Endothelial cell of umbilical vein (primary cell): ENCODE measurements around the gene ZW10. TPM values are rescaled to one million over a fixed set of nuclear protein-coding genes. Genes with fewer than 3 reads are reported as not detected.

Experiments
- BruUV-seq: library from RNA; stranded (reverse); fragments of 400-500 nt; replicated peaks from 2 replicates; lab custom pipeline; 2021; lab: Mats Ljungman, UMichigan
- CTCF ChIA-PET: fragments of 300-600, 350-600 bp; sonication (Branson Sonifier 250); formaldehyde crosslinking; loops from one replicate; lab custom pipeline; 2021; ENCODE audit warnings: antibody characterized with exemption, inconsistent platforms; lab: Charles Lee
- POLR2A ChIA-PET: fragments of 300-600, 350-600 bp; sonication (Branson Sonifier 250); formaldehyde crosslinking; loops from one replicate; lab custom pipeline; 2021; ENCODE audit warnings: antibody characterized with exemption, inconsistent platforms; lab: Charles Lee
- DNase-seq: peaks from one replicate; pipeline ENCODE4 v3.0.0-alpha.2; 2011; ENCODE audit warnings: low read depth, low spot score
- FAIRE-seq: peaks from 2 replicates; lab custom pipeline; 2011; peaks lifted over from hg19 to GRCh38; lab: Jason Lieb, UNC
- H2AFZ ChIP-seq: 2 replicates; pipeline ENCODE4 v1.6.0; 2012; ENCODE audit warnings: low read depth, low read length, control low read depth, inconsistent platforms
- H3K27ac ChIP-seq: 2 replicates; pipeline ENCODE4 v1.5.1; 2011; ENCODE audit warnings: low read depth, mild to moderate bottlenecking, control low read depth, low read length, moderate library complexity; ENCODE audit not compliant: insufficient read depth
- H3K27me3 ChIP-seq, 2 experiments: 2 replicates each; pipeline versions ENCODE4 v1.6.0 to v1.6.1; 2011; ENCODE audit warnings: low read length in 2 of 2, mixed read lengths in 1 of 2; ENCODE audit not compliant: control insufficient read depth in 2 of 2, insufficient read depth in 2 of 2
- H3K36me3 ChIP-seq, 2 experiments: 2 replicates in 1 of 2; 3 replicates in 1 of 2; pipeline ENCODE4 v1.5.1; 2011; ENCODE audit warnings: low read length in 2 of 2, mild to moderate bottlenecking in 1 of 2, moderate library complexity in 1 of 2; ENCODE audit not compliant: control insufficient read depth in 2 of 2, insufficient read depth in 2 of 2; ENCODE audit errors: extremely low read depth in 1 of 2
- H3K4me1 ChIP-seq: 3 replicates; pipeline ENCODE4 v1.5.1; 2011; ENCODE audit warnings: mild to moderate bottlenecking, low read length; ENCODE audit not compliant: control insufficient read depth, insufficient read depth; ENCODE audit errors: extremely low read depth
- H3K4me2 ChIP-seq: 2 replicates; pipeline ENCODE4 v1.6.1; 2011; ENCODE audit warnings: low read length, control low read depth, mixed read lengths; ENCODE audit not compliant: insufficient read depth
- H3K4me3 ChIP-seq, 3 experiments: fragments of 200-600 bp in 1 of 3; sonication (generic), shearing (Covaris generic) in 1 of 3; replicated peaks in 1 of 3; 2 replicates each; pipeline ENCODE4 v1.5.1; 2011 to 2016; ENCODE audit warnings: control low read depth in 3 of 3, low read length in 3 of 3, mild to moderate bottlenecking in 2 of 3, inconsistent platforms in 1 of 3, low read depth in 1 of 3, moderate library complexity in 1 of 3; ENCODE audit not compliant: insufficient read depth in 1 of 3
- H3K79me2 ChIP-seq: 2 replicates; pipeline ENCODE4 v1.6.0; 2012; ENCODE audit warnings: low read length, inconsistent platforms; ENCODE audit not compliant: control insufficient read depth, insufficient read depth
- H3K9ac ChIP-seq: replicated peaks from 2 replicates; pipeline ENCODE3; 2011; ENCODE audit warnings: low read length, control low read depth; ENCODE audit not compliant: insufficient read depth; ENCODE audit errors: extremely low read depth
- H3K9me1 ChIP-seq: replicated peaks from 3 replicates; pipeline ENCODE4 v1.6.0; 2011; ENCODE audit warnings: mild to moderate bottlenecking, low read length; ENCODE audit not compliant: control insufficient read depth, insufficient read depth; ENCODE audit errors: extremely low read depth
- H3K9me3 ChIP-seq: replicated peaks from 2 replicates; pipeline ENCODE4 v1.5.1; 2012; ENCODE audit warnings: low read length, inconsistent platforms; ENCODE audit not compliant: control insufficient read depth, insufficient read depth
- H4K20me1 ChIP-seq: replicated peaks from 2 replicates; pipeline ENCODE3; 2011; ENCODE audit warnings: mild to moderate bottlenecking, low read length; ENCODE audit not compliant: control insufficient read depth, insufficient read depth; ENCODE audit errors: extremely low read depth
- CTCF ChIP-seq, 2 donors: IDR thresholded peaks; 1 replicate in 1 of 2; 2 replicates in 1 of 2; pipeline ENCODE4 v1.5.1; 2011; ENCODE audit warnings: low read length in 2 of 2, mild to moderate bottlenecking in 2 of 2, moderate library complexity in 2 of 2, control low read depth in 1 of 2, inconsistent platforms in 1 of 2, low read depth in 1 of 2; ENCODE audit not compliant: insufficient read depth in 1 of 2; ENCODE audit errors: extremely low read depth in 1 of 2
- EZH2 ChIP-seq: IDR thresholded peaks from 2 replicates; pipeline ENCODE4 v1.6.1; 2012; ENCODE audit warnings: borderline replicate concordance, low read depth, mild to moderate bottlenecking, moderate library complexity, low read length, inconsistent platforms; ENCODE audit not compliant: severe bottlenecking
- FOS ChIP-seq: IDR thresholded peaks from 2 replicates; pipeline ENCODE4 v1.6.1; 2011; ENCODE audit warnings: mild to moderate bottlenecking, low read length, moderate library complexity, borderline replicate concordance; ENCODE audit not compliant: insufficient read depth
- GATA2 ChIP-seq: IDR thresholded peaks from 2 replicates; pipeline ENCODE4 v1.7.0; 2011; ENCODE audit warnings: low read depth, mild to moderate bottlenecking, moderate library complexity, mixed read lengths, low read length; ENCODE audit not compliant: insufficient read length, insufficient read depth
- JUN ChIP-seq: IDR thresholded peaks from 2 replicates; pipeline ENCODE4 v1.6.1; 2011; ENCODE audit warnings: borderline replicate concordance, low read depth; ENCODE audit not compliant: insufficient read length, insufficient read depth
- MAX ChIP-seq: IDR thresholded peaks from 2 replicates; pipeline ENCODE4 v1.6.1; 2011; ENCODE audit not compliant: insufficient read depth, insufficient read length
- MYC ChIP-seq: IDR thresholded peaks from one replicate; pipeline ENCODE4 v1.6.1; 2011; ENCODE audit warnings: mild to moderate bottlenecking, low read depth, low read length
- POLR2A ChIP-seq: IDR thresholded peaks from 2 replicates; pipeline ENCODE4 v1.6.1; 2012; ENCODE audit warnings: low read depth, mild to moderate bottlenecking, control low read depth, low read length
- POLR2AphosphoS5 ChIP-seq: IDR thresholded peaks from 2 replicates; pipeline ENCODE4 v1.6.1; 2012; ENCODE audit warnings: low read depth, mild to moderate bottlenecking, control low read depth, low read length, moderate library complexity; ENCODE audit not compliant: insufficient read depth
- dilution Hi-C: fragments of 300-500 bp; cut with MboI; formaldehyde crosslinking; loops from one replicate; pipeline ENCODE4 v1.15.0; 2019; ENCODE audit warnings: low sequenced_read_pairs; ENCODE audit not compliant: extremely low pct_ligation_motif_present
- intact Hi-C: fragments of 100-400 bp; cut with micrococcal nuclease; formaldehyde crosslinking; loops from one replicate; pipeline ENCODE4 v1.10.0; 2022
- polyA plus RNA-seq, 4 experiments: library from polyadenylated mRNA; depleted of rRNA in 3 of 4; stranded (reverse) in 3 of 4; unstranded in 1 of 4; fragments of >200 nt; gene quantifications; 2 replicates each; pipeline versions ENCODE4 v1.2.1 to v1.2.3, GENCODE V29; 2011 to 2012; ENCODE audit warnings: missing spikeins in 1 of 4
- total RNA-seq: library from RNA; stranded (reverse); gene quantifications from 2 replicates; pipeline ENCODE4 v1.2.3, GENCODE V29; 2021

Gene ZW10
- total and polyA plus RNA-seq, 2 donors (not counting 3 experiments of a cell fraction or from before 2014, with no cell fraction given), result 7.5 to 22.1 TPM

GRCh38 chr11:113697111-113697510 is 76.4 kb downstream of the ZW10 start:
- dilution Hi-C loops, result no loop called here
- no peak overlapping the region for H3K4me2 ChIP-seq
- POLR2A ChIA-PET, result no interaction called here

GRCh38 chr11:113695207-113695606 is 78.3 kb downstream of the ZW10 start:
- no peaks in the 10 kb centered on the region for H3K27me3 ChIP-seq
- BruUV-seq, result no TSS peak
- H3K36me3 ChIP-seq, result no peaks in the 10 kb centered on the region
- H2AFZ ChIP-seq, result no peak overlapping the region
- no peaks in the 10 kb centered on the region for H3K4me1 ChIP-seq
- intact Hi-C loops, result no loop called here
- H3K4me3 ChIP-seq, result no peak overlapping the region
- no peaks in the 10 kb centered on the region for H3K9me1 ChIP-seq
- H3K4me2 ChIP-seq, result no peak overlapping the region
- no peaks in the 10 kb centered on the region for H4K20me1 ChIP-seq
- POLR2A ChIA-PET, result no interaction called here
- FAIRE-seq, result no peak
- no peaks in the 10 kb centered on the region for H3K79me2 ChIP-seq
- CTCF ChIA-PET, result no interaction called here
- H3K9ac ChIP-seq, result no peak overlapping the region
- H3K9me3 ChIP-seq, result no peaks in the 10 kb centered on the region
- no peak overlapping the region for H3K27ac ChIP-seq
- TF ChIP-seq MYC (no peak), CTCF (IDR thresholded peaks at IDR 0.05; ENCODE audit: extremely low read depth in 1 of 2, insufficient read depth in 1 of 2, low read depth in 1 of 2, low read length in 2 of 2) (no peak), POLR2AphosphoS5 (no peak), MAX (no peak), POLR2A (no peak), GATA2 (no peak), JUN (no peak), EZH2 (no peak), FOS (no peak)
- dilution Hi-C loops, result no loop called here
- no peak for DNase-seq

More at GRCh38 chr11:113697111-113697510, 76.4 kb downstream of the ZW10 start:
- Histone ChIP-seq H3K9ac (no peak overlapping the region), H4K20me1 (no peaks in the 10 kb centered on the region), H3K4me3 (no peak overlapping the region), H2AFZ (no peak overlapping the region), H3K36me3 (no peaks in the 10 kb centered on the region), H3K27ac (no peak overlapping the region), H3K9me3 (no peaks in the 10 kb centered on the region), H3K9me1 (no peaks in the 10 kb centered on the region), H3K4me1 (no peaks in the 10 kb centered on the region), H3K79me2 (no peaks in the 10 kb centered on the region), H3K27me3 (no peaks in the 10 kb centered on the region)
- CTCF ChIA-PET, result no interaction called here
- no TSS peak for BruUV-seq
- DNase-seq (no peak), FAIRE-seq (no peak)
- intact Hi-C loops, result no loop called here
- TF ChIP-seq MAX (no peak), MYC (no peak), EZH2 (no peak)
